ENCODE data around the gene ZNF331.

DNA sequence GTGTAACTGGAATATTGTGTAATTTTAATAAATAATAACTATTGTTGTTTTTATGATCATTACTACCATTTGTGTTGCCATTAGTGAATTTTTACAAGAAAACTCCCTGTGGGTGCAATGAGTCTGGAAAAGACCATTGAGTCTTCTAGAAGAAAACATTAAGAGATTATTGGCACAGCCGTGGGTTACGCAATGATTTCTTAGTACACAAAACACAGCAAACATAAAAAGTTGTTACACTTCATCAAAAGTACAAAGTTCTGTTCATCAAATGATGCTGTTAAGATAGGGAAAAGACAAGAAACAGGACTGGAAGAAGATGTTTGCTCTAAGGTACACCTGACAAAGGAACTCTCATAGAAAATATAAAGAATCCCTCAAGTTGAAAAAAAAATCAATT is 41.6 kb downstream of the ZNF331 start:
- TF ChIP-seq, protein P1, sequence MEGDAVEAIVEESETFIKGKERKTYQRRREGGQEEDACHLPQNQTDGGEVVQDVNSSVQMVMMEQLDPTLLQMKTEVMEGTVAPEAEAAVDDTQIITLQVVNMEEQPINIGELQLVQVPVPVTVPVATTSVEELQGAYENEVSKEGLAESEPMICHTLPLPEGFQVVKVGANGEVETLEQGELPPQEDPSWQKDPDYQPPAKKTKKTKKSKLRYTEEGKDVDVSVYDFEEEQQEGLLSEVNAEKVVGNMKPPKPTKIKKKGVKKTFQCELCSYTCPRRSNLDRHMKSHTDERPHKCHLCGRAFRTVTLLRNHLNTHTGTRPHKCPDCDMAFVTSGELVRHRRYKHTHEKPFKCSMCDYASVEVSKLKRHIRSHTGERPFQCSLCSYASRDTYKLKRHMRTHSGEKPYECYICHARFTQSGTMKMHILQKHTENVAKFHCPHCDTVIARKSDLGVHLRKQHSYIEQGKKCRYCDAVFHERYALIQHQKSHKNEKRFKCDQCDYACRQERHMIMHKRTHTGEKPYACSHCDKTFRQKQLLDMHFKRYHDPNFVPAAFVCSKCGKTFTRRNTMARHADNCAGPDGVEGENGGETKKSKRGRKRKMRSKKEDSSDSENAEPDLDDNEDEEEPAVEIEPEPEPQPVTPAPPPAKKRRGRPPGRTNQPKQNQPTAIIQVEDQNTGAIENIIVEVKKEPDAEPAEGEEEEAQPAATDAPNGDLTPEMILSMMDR (IDR thresholded peaks at IDR 0.05) = no peak
- TF ChIP-seq POLR2A (IDR thresholded peaks at IDR 0.05) = no peak

Data from esophagus squamous epithelium (tissue), 4 donors.